ENCODE results near the gene DUOXA2. TPM values are rescaled to one million over a fixed set of nuclear protein-coding genes. Genes with fewer than 3 reads are reported as not detected.

Gene DUOXA2
- not detected in 2 replicates for total RNA-seq

DNA sequence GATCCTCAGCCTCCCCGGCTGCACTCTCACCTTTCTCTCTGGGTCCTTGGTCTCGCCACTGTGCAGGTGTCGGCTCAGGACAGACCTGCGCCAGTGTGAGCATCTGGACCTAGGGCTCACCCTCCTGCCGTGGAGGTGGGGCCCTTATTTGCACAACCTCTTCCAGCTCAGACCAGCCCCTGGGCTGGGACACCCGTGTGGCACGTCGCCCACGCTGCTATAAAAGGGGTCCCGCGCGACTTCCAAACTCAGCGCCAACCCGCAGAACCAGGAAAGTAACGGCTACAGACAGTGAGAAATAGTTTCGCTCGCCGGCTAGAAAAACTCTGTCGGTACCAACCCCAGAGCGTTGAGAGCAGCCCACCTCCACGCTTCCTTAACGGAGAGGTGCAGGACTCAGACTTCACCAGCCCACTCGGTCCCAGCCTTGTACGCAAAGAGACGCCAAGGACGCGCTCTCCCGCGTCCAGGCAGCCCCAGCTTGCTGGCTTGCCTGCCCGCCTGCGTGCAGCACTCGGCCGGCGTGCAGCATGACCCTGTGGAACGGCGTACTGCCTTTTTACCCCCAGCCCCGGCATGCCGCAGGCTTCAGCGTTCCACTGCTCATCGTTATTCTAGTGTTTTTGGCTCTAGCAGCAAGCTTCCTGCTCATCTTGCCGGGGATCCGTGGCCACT is at the start of gene DUOXA2, which contains the start of gene DUOX2:
Gene DUOXA2 (plus strand): TSS at position 251 of the 675 bp plus-strand sequence. CDS start 280 bp downstream, at position 531.
Gene DUOX2 (minus strand): TSS at position 97 of the 675 bp plus-strand sequence. CDS start 761 bp downstream, outside the sequence.

DNA sequence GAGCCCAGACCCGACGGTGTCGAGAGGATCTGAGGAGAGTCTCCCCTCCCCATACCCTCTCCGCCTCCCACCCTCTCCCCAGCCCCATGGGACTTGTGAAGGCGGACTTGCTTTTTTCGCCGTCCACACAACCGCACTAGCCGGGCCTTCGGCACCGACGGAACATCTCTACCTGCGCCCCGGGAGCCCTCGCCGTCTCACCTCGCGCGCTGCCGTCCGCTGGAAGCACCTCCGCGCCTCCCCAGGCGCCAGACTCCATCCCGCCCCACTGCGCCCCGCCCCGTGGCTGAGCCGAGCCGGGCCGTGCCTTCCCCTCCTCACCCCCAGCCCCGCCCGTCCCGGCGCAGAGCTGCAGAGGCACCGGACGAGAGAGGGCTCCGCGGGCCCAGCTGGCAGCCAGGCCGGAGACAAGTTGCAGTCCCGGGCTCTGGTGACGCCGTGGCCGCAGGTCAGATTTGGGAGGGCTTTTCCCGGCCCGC is 15.6 kb downstream of the DUOXA2 start, which contains the start of the genes DUOX1 and DUOXA1:
Gene DUOX1 (plus strand): TSS at position 344 of the 479 bp plus-strand sequence. CDS start 1,973 bp downstream, outside the sequence.
Gene DUOXA1 (minus strand): TSS at position 229 of the 479 bp plus-strand sequence. CDS start 6,865 bp downstream, outside the sequence.

Other genes starting within 250 kb of the DUOXA2 start
- not detected in 2 replicates for gene TERB2, start 157.6 kb upstream of the DUOXA2 start, total RNA-seq
- 16.7 and 16.9 TPM in 2 replicates for gene SORD, start 91.1 kb upstream of the DUOXA2 start, total RNA-seq
- gene DUOX2, start 154 bp upstream of the DUOXA2 start, total RNA-seq, result not detected in 2 replicates
- not detected in 2 replicates for gene DUOXA1, start 15.6 kb downstream of the DUOXA2 start, total RNA-seq
- gene DUOX1, start 15.7 kb downstream of the DUOXA2 start, total RNA-seq, result not detected in 2 replicates
- gene SHF, start 73.6 kb downstream of the DUOXA2 start, total RNA-seq, result 0.64 TPM in 1 of 2 replicates, not detected in the other
- not detected in 2 replicates for gene SLC28A2, start 137.9 kb downstream of the DUOXA2 start, total RNA-seq